CD4-positive, alpha-beta T cell treated with Interferon gamma for 1 hour (primary cell): ENCODE measurements around the gene SH3YL1.

ENCODE experiments used
- DNase-seq: peaks from one replicate; pipeline ENCODE4 v3.0.0-alpha.2; 2020

Gene SH3YL1, protein sequence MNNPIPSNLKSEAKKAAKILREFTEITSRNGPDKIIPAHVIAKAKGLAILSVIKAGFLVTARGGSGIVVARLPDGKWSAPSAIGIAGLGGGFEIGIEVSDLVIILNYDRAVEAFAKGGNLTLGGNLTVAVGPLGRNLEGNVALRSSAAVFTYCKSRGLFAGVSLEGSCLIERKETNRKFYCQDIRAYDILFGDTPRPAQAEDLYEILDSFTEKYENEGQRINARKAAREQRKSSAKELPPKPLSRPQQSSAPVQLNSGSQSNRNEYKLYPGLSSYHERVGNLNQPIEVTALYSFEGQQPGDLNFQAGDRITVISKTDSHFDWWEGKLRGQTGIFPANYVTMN

DNA sequence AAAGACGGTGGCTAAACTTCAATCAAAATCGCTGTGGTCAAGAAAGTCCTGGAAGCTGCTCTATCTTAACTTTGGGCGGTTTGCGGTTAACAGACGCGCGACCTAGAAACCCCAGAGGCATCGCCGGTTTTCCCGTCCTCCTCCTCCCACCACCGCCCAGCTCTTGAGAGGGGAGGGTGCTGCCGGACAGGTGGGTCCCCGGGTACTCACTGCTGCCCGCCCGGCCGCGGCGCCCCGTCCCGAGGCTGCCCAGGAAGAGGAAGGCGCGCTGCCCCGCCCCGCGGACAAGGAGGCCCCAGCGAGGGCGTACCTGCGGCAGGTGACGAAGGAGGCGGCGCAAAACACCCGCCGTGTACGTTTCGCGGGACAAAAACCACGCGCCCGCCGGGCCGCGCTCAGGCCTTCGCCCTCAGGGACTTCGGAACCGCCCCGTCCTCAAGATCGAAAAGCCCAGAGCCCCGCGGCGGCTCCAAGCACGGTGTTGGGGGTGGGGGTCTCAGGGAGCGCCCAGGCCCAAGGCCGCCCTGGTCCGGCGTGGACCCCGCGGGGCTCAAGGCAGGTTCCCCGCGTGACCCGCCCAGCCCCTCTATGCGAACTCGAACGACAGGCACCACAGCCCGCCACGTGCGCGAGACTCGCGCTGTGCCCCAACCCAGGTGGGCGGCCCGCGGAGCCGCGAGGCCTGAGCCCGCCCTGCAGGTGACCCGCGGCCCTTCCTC, at the start of gene SH3YL1:
Gene SH3YL1, minus strand, starts transcription at position 259 of the 719 bp plus-strand sequence. Its CDS starts 48 bp downstream, at position 211.
- peak; percentile 56 for DNase-seq

DNA sequence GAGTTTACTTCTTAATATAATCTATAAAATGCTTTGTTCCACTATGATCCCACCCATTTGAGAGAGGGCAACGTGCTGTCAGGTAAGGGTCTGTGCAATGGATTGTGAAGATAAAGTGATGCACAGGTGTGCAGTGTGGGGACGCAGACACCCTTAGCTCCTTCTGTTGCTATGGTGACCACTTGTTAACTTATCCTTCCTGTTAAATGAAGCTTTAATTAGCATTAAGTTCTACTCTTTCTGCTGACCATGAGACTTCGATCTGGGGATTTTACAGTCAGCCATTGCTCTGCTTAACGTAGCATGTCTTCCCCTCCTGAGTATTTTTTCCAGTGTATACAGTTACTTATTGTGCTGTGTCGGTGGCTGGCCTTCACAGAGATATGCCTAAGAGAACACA, 47.2 kb upstream of the SH3YL1 start:
- DNase-seq, result no peak

DNA sequence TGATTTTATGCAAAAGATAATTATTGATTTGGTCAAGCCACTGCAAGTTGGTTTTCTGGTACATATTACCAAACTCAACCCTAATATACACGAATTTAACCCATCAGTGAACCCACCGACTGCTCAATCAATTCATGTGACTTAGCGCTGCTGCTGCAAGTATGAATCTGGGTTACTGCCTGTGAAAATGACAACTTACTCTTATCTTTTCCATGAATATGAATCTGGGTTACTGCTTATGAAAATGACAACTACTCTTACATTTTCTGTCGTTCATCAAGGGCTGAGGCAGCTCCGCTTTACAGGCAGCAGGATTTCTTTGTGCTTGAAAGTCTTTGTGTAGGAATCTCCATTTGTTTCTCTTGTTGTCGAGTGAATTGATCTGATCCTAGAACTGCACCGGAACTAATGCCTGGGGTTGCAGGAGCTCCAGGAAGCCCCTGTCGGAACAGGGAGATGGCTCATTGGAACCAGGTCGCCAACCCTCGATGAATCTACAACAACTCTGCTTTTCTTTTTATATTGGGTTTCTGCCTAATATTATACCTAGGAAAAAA, 46.2 kb upstream of the SH3YL1 start:
- no peak for DNase-seq

DNA sequence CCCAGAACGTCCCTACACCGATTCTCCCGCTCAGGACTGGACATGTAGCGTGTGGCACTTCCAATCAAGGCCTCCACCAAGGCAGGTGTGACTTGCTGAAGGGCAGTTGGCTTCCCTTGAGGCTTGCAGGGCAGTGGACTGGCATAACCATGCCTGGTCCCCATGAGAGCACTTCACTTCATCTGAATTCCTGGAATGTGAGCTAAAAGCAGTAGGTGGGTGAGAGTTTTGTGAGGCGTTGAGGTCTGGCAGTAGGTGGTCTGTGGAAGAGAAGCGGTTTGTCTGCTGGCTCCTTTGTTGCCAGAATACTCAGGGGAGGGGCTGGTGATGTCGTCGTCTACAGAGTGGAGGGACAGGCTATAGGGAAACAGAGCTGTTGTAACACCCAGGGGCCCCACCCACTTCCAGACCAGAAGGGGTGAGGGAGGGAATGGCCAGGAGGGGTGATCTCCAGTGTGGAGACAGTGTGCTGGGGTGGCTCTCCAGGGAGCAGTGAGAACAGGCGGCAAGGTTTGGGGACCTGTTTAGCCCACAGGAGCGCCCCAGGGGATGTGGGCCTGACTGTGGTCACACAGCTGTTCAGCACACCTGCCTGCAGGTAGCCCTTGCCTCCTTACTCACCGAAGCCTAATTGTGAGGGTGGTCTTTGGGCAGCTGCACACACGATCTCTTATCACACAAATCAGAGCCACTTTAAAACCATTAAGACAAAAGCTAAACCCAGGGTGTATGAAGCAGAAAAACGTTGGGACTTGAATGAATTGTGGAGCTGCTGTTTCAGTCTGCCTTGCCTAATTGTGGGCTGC, 45.5 kb upstream of the SH3YL1 start:
- DNase-seq, result no peak

DNA sequence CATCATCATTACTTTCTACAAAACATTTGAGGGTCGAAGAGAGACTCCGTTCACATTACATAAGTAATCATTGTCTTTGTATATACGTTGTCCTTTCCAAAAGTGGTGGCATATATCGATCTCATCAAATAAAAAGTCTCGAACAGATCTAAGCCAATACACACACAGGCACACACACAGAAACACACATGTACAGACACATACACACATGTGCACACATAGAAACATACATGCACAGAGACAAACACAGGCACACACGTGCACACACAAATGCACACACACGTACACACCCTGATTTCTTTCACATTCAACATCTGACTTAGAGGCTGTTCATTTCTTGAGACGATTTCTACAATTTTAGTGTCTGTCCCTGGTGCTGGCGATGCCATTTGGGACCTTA, 41.5 kb upstream of the SH3YL1 start:
- no peak for DNase-seq

DNA sequence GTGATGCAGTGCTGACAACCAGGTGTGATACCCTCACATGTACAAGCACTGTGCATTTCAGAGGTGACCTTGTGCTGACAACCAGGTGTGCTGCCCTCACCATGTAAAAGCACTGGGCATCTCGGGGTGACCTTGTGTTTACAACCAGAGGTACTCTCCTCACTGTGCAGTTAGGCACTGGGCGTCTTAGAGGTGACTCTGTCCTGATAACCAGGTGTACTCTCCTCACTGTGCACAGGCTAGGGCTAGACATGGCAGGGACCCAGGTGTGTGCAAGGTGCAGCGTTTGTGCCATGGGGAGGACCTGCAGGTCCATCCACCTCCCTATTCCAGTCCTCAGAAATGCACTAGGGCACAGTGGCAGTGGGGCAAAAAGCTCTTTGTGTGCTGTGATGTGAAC, 32.5 kb upstream of the SH3YL1 start:
- no peak for DNase-seq

DNA sequence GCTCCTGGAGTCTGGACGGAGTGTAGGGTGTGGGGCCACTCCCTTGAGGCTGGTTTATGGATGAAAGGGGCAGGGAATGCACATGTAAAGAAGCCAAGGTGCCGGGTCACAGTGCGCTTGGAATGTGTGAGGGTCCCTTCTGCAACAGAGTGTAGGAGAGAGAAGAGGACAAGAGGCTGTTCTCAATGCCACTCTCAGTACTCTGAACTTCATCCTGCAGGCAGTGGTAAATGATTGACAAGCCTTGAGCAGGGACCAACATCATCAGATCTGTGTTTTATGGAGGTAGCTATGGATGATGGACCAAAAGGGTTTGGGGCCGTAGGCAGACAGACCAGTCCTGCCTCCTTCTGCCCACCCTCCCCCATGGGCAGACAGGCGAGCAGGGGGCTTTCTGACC, 31.3 kb upstream of the SH3YL1 start:
- no peak for DNase-seq

DNA sequence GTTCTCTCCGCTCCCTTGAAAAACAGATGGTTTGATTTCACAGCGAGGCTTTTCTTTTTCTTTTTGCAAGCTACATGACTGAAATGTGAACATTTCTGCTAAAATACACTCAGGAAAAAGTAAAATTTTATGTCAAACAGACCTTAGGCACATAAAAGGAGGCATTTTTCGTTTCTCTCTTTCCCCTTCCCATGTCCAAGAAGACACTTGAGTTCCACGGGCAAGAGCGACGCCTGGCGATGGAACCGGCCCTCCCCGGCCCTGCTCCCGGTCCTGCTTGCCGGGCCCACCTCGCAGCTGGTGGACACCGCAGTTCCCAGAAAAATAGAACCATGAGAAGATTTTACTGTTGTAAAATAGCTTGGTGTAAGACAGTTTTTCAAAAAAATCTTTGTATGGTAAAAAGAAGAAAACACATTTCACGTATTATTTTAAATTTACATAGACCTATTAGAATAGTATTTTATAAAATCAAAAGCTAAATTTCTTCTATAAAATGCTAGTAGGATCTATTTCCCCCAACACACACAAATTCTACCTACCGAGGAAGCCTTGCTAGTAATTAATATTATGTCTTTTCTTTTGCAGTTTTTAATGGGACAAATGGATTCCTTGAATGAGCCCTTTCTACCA, 26.4 kb upstream of the SH3YL1 start:
- peak; percentile 33 for DNase-seq

DNA sequence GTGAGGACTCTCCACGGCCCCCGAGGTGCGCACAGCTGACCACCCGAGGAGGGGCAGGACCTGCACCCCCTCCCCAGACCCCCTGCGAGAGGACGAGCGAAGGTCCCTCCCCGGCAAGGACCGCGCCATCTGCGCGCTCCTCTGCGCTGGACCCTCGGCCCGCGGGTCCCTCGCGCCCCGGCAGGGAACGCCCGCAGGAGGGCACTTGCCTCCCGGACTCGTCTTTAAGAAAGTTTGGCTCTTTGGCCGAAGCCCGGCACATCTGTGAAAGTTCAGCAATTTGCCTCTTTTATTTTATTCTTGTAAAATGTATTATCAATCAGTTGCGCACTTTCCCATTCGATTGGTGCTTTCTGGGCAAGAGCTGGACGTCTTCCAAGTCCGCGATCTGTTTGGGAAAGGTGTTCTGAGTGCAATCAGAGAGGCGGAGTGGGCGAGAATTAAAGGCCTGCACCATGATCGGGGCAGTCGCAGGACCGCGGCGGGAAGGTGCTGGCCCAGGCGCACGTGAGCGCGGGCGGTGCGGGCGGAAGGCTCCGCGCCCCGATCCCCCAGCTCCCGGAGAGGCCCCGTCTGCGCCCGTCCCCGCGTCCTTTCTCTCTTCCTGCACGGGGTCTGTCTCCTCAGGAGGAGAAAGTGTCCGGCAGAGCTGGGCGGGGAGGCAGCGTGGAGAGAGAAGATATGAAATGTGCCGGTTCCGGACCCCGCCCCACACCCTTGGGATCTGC, 25.7 kb upstream of the SH3YL1 start:
- no peak for DNase-seq

DNA sequence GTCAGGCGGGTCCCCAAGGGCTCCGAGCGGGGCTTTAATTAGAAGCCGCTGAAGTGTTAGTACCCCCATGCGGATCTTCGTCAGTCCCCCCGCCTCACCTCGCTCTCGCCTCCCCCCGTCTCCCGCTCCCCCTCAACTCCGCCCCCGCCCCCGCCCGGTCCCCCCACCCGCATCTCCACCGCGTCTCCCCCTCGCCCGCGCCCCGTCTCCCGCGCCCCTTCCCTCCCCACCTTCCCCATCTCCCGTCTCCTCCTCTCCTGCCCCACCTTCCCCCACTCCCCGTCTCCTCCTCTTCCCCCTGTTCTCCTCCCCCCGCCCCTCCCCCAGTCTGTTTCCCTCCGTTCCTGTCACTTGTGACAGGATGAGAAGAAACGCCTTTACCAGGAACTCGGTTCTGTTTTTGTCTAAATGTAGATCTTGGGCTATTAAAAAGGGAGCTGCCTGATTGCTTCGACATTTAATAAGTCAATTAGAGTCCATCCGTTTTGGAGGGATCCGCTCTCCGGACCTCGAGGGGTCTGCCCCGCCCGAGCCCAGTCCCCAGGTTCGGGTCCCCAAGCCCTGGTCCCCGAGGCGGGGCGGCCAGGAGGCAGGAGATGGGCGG, 25.0 kb upstream of the SH3YL1 start:
- DNase-seq, result no peak

DNA sequence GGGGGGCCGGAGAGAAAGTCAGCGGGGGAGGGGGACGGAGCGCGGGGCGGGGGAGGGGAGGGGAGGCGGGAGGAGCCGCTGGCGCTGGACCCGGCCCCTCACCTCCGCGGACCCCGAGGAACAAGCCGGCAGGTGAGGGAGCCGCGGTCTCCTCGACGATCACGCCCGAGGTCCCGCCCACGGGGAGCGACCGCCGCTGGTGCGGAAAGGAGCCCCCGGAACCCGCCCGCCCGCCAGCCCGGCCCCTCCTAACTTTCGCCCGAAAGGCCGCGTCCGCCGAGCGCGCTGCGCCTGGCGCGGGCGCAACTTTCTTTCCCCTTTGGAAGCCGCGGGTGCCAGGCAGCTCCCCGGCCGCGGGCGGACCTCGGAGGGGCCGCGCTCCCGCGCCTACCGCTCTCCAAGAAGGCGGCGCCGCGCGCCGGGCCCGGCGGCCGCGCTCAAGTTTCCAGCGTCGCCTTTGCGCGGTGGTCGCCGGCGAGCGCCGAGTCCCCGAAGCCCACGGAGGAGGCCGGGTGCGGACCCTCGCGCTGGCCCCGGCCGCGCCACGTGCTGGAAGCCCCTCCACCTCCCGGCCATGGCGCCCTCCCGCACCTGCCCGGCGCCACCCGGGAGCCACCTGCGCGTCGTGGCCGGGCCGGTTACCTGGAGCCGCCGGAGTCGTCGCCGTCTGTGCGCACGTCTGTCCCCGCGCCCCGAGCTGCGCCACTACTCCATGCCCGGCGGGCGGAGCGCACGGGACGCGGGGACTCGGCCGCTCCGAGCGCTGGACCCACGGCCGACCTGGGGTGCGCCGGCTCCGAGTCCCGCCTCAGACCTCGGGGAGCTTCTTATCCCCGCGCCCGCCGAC, 24.3 kb upstream of the SH3YL1 start, which contains the start of gene ALKAL2:
Gene ALKAL2, minus strand, starts transcription at position 181 of the 847 bp plus-strand sequence. CDS start 256 bp downstream, outside the sequence.
- DNase-seq, result no peak

DNA sequence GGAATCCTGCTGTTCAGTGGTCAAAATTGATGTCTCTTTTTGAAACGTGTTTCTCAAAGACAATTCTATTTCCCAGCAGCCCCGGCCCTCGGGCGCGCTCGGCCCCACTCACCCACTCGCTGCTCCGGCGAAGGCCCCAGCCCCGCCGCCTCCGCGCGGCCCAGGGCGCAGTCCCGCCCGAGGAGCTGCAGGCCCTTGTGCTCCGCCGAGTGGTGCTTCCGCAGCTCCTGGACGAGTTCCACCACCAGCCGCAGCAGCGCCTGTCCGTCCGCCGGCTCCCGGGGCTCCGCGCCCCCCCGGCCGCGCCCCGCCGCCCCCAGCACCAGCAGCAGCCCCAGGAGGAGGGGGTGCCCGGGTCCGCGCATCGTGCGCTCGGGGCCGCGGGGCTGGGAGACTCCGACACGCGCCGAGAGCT, 23.6 kb upstream of the SH3YL1 start:
- DNase-seq, result no peak

DNA sequence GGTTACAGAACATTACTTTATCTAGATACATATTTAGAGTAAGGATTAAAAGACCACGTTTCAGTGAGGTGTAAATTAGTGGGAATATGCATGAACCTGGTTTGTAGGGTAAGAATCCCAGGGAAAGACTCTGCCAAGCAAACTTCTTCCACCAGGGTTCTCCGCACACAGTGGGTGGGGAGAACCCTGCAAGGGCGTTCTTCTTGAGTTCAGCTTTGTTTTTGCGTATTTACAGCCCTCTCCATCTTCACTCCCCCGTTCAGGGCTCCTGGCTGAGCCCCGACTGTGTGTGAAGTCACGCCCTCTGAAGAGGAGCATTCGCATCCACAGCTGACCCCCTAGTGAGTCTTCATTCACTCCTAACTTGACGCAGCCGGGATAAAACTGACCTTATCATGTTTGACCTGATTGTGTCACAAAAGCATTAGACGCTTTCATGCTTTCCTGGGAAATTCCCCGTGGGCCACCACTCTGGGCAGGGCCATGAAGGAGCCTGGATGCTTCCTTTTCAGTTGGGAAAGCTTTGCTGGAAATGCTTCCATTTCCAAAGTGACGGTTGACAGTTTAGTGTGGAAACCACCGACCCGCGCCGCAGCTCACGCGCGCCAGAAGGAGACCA, 23.1 kb upstream of the SH3YL1 start:
- DNase-seq, result no peak

DNA sequence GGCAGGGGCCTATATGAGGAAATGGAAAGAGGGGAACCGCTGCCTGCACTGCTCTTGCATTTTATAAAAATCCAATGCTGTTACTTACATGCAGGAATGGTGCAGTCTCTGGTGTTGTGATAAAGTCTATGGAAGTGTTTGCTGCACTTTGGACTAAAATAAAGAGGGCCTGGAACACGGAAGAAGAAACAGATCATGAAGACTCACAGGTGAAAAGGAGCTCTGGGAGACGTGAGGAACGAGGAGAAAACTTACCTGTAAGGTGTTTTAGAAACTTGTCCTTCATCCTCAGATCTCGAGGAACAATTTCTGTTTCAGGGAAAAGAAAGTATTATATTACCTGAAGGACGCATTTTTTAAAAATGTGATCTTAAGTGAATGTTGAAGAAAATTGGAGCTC, 22.2 kb upstream of the SH3YL1 start:
- no peak for DNase-seq

DNA sequence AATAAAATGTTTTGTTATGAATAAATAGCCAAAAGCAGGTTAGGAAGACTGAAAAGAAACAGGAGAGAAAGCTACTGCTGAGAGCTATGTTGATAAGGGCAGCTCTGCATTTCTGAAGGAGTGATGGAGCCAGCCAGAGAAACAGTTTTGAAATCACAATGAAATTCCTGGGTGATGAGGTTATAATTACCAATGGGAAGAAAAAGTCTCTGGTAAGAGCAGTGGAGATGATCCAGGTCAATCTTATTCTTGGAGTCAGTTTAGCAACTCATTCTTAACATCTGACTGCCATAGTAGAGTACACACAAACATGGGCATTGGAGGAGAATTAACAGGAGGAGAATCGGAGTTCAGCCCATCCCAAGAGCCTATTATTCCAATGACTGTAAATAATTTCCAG, 21.7 kb upstream of the SH3YL1 start:
- DNase-seq, result no peak

DNA sequence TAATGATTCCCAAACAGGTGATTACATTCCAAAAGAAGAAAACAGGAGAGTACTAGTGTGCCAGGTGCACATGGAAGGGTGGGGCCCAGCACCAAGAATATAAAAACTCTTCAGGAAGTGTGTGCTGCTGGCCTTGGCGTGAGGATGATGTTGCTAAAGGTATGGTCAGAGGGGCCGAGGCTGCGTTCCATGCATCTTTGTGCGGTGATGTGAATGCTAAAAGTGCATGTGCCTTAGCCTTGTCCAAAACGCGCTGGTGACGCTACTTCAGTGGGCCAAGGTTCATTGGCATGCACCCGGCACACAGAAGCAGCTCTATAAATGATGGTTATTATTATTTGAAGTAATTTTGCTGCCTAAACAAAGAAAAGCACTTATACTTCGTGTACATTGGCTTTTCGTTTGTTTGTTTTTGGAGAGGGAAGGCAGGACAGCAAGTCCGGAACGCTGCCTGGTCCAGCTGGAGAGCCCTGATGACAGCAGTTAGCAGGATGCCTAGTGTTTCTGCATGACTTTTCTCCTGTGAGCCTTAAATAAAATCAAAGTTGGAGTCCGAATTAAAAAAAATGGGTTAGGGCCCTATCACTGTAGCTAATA, 21.2 kb upstream of the SH3YL1 start:
- DNase-seq, result no peak

DNA sequence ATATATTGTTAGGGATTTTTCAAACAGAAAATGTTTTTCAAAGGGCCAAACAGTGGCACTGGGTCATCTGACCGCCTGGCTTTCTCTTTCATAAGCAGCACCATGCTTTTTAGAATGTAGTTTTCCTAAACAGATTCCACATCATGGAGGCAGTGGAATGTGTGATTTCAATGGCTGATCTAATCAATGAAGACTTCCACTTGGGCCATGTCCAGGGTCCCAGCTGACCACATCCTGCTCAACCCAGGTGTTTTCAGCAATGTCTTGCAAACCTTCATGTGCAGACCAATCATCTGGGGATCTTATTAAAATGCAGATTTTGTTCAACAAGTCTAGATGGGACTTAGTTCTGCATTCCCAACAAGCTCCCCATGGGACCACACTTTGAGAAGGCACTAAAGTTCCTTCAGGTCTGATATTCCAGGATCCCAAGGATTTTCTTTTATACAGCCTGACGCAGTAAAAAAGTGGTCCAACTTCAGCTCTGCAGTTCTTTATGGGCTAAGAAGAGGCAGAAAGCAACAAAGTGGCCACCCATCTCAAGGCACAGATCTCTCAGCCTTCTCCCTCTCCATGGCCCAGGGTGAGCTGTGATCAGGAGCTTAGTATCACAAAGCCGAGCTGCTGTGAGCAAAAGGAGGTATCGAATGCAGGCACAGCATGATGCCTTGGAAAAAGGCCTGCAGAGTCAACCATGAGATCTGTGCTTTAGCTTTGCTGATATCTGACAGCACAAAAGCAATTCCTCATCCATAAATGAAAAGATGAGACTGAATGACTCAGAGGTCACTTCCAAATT, 20.4 kb upstream of the SH3YL1 start:
- DNase-seq, result no peak

DNA sequence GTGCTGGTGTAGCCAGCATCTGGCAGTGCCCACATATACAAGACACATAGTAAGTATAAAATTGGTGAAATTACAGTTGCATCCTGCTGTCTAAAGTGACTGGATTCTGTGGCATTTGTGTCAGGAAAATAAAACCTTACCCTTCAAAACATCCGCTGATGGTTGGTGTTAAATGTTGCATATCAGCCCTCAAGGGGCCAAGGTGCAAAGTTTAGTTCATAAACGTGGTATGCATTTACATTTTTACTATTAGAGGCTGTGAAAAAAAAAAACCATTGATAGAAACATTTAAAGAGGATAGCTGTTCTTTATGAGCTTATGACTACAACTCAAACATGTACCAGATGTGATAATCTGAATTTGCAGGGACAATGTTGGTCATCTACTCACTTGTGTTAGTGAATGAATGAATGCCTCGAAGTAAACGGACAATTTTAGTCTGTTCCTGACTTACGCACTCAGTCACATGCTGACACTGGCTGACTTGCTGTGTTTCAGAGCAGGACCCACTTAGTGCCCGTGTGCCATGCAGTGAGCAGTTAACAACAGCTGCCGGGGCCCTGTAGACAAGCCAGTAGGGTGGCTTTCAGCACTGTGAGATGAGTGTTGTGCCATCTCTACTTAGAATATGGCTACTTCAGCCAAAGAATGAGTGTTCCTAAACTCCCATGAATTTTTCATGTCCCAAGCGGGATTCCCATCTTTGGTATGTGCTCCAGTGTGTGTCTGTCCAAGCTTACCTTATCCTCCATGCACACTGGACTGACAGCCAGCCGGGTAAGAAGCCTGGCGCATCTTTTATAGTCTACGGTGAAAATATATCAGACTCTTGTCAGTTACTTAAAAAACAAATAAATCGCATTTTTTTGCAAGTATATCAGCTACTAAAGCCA, 18.8 kb upstream of the SH3YL1 start:
- DNase-seq, result no peak
